ENCODE measurements around the gene POLE. TPM values are rescaled to one million over a fixed set of nuclear protein-coding genes. Genes with fewer than 3 reads are reported as not detected.

POLE gene
- total and polyA plus RNA-seq, 10 of the 15 experiments (the other 5 are each of a cell fraction or from before 2014, with no cell fraction given) = 2.3 to 103 (median 37.1) TPM

DNA sequence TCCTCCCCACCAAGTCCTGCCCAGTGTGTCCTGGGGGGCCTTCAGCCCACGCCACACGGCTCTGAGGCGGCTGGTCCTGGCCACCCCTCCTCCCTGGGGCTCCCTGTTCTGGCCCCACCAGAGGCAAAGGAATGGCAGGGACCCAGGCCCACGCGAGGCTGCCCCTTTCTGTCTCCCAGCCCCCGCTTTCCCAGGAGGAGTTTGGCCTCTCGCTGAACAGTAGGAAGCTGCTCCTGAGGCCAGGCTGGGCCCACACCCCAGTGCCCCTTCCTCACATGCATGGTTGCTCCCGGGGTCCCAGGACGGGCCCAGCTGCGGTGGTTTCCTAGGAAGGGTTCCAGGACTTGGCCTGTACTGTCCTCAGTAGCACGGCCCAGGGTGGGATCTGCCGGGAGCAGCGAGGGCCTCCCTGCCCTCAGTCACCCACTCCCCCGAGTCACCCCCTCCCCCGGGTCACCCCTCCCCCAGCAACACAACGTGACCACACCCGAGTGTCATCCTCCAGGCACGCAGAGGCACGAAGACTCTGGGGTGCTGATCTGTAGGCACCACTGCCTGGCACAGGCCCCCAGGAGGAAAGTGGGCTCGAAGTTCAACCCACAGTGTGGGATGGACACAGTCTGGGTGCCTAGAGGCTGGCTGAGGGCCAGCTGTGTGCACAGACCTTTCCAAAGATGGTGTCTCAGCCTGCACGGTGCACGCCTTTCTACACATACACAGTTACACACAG lies 109.8 kb downstream of the POLE start:
- no peaks in the 10 kb centered on the region for H3K27me3 ChIP-seq (replicated peaks in 1 of 2; ENCODE audit: control insufficient read depth in 2 of 2, insufficient read depth in 2 of 2, low read length in 1 of 2)
- H3K4me3 ChIP-seq = no peak overlapping the region
- H3K36me3 ChIP-seq (ENCODE audit: control insufficient read depth in 2 of 2, insufficient read depth in 2 of 2, low read length in 1 of 2) = peaks cover 0 to 2% of the 10 kb centered on the region in 2 experiments; a peak in 1 of 4 replicates
- no peaks in the 10 kb centered on the region for H3K79me2 ChIP-seq (ENCODE audit: control insufficient read depth, insufficient read depth, low read length)
- no peak for FAIRE-seq
- H3K9ac ChIP-seq (ENCODE audit: control insufficient read depth, insufficient read depth, low read length) = no peak overlapping the region
- no peak for ATAC-seq
- H2AFZ ChIP-seq (ENCODE audit: control insufficient read depth, low read depth, low read length) = no peak overlapping the region
- ChIA-PET SMC1A (ENCODE audit: uncharacterized antibody, unreplicated experiment) (no interaction called here), CTCF (no interaction called here), POLR2A (no interaction called here), RAD21 (ENCODE audit: unreplicated experiment) (no interaction called here)
- H3K4me2 ChIP-seq (ENCODE audit: control insufficient read depth, insufficient read depth) = no peak overlapping the region
- H3K27ac ChIP-seq (ENCODE audit: control insufficient read depth, insufficient read depth) = no peak overlapping the region
- no peaks in the 10 kb centered on the region for H4K20me1 ChIP-seq (ENCODE audit: control insufficient read depth, insufficient read depth)
- TF ChIP-seq NR2C1 (IDR thresholded peaks at IDR 0.05) (no peak), SMC3 (IDR thresholded peaks at IDR 0.05; ENCODE audit: borderline replicate concordance, low read length) (no peak), NR2C2 (IDR thresholded peaks at IDR 0.05; ENCODE audit: borderline replicate concordance, control insufficient read depth, insufficient read length, low read depth) (no peak), POLR2A (IDR thresholded peaks at IDR 0.05; ENCODE audit: low read depth, low read length) (0 out of 2 replicates have a peak, but pooled peaks have one; percentile 43), ASH2L (IDR thresholded peaks at IDR 0.05; ENCODE audit: borderline replicate concordance, low read depth) (no peak)
- in situ Hi-C loops (cut with MboI) = no loop called here
- H3K9me3 ChIP-seq (replicated peaks; ENCODE audit: control insufficient read depth, insufficient read depth, low read length) = no peaks in the 10 kb centered on the region
- intact Hi-C loops (cut with micrococcal nuclease; ENCODE audit: unreplicated experiment) = no loop called here
- BruUV-seq (replicated peaks) = no TSS peak
- no peaks in the 10 kb centered on the region for H3K4me1 ChIP-seq (ENCODE audit: control insufficient read depth, insufficient read depth, low read length)
- WGBS (ENCODE audit: insufficient coverage, insufficient replicate concordance, low lambda C conversion rate, missing lambda C conversion rate) = 78% methylated on average over 20 of the region's 22 CpGs
- no peak for DNase-seq (ENCODE audit: low read depth, low spot score)

DNA sequence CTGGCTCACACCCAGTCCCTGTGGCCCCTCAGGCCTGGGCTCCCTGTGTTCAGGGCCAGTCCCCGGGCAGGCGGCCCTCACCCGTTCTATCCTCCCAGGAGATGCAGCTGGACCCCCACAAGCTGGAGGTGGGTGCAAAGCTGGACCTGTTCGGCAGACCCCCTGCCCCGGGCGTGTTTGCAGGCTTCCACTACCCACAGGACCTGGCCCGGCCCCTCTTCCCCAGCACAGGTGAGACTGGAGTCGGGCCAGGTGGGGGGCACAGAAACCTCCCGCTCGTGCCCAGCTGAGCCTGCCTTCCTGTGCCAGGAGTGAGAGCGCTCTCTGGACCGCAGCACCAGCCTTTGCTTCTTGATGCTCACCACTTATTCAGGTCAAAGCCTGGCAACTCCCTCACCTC lies 110.4 kb downstream of the POLE start:
- WGBS (ENCODE audit: insufficient coverage, insufficient replicate concordance, low lambda C conversion rate, missing lambda C conversion rate) = 93% methylated on average over 12 of the region's 12 CpGs
- ChIA-PET POLR2A (no interaction called here), CTCF (no interaction called here), RAD21 (ENCODE audit: unreplicated experiment) (no interaction called here), SMC1A (ENCODE audit: uncharacterized antibody, unreplicated experiment) (no interaction called here)
- DNase-seq (ENCODE audit: low read depth, low spot score) (no peak), ATAC-seq (no peak), FAIRE-seq (no peak)
- Histone ChIP-seq H3K9ac (ENCODE audit: control insufficient read depth, insufficient read depth, low read length) (no peak overlapping the region), H4K20me1 (ENCODE audit: control insufficient read depth, insufficient read depth) (no peaks in the 10 kb centered on the region), H3K27me3 (replicated peaks in 1 of 2; ENCODE audit: control insufficient read depth in 2 of 2, insufficient read depth in 2 of 2, low read length in 1 of 2) (no peaks in the 10 kb centered on the region), H3K9me3 (replicated peaks; ENCODE audit: control insufficient read depth, insufficient read depth, low read length) (no peaks in the 10 kb centered on the region), H3K79me2 (ENCODE audit: control insufficient read depth, insufficient read depth, low read length) (no peaks in the 10 kb centered on the region), H3K4me3 (no peak overlapping the region), H3K4me2 (ENCODE audit: control insufficient read depth, insufficient read depth) (no peak overlapping the region), H3K36me3 (ENCODE audit: control insufficient read depth in 2 of 2, insufficient read depth in 2 of 2, low read length in 1 of 2) (peaks cover 0 to 2% of the 10 kb centered on the region in 2 experiments; a peak in 1 of 4 replicates), H3K4me1 (ENCODE audit: control insufficient read depth, insufficient read depth, low read length) (no peaks in the 10 kb centered on the region), H2AFZ (ENCODE audit: control insufficient read depth, low read depth, low read length) (no peak overlapping the region), H3K27ac (ENCODE audit: control insufficient read depth, insufficient read depth) (no peak overlapping the region)
- no peak for TF ChIP-seq ZNF274 (IDR thresholded peaks at IDR 0.05; ENCODE audit: insufficient read depth, insufficient read length)
- TF ChIP-seq, protein P1, sequence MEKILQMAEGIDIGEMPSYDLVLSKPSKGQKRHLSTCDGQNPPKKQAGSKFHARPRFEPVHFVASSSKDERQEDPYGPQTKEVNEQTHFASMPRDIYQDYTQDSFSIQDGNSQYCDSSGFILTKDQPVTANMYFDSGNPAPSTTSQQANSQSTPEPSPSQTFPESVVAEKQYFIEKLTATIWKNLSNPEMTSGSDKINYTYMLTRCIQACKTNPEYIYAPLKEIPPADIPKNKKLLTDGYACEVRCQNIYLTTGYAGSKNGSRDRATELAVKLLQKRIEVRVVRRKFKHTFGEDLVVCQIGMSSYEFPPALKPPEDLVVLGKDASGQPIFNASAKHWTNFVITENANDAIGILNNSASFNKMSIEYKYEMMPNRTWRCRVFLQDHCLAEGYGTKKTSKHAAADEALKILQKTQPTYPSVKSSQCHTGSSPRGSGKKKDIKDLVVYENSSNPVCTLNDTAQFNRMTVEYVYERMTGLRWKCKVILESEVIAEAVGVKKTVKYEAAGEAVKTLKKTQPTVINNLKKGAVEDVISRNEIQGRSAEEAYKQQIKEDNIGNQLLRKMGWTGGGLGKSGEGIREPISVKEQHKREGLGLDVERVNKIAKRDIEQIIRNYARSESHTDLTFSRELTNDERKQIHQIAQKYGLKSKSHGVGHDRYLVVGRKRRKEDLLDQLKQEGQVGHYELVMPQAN (conservative IDR thresholded peaks at IDR 0.05) = no peak
- no peak for TF ChIP-seq RAD51 (IDR thresholded peaks at IDR 0.05)
- no peak for TF ChIP-seq LARP7 (IDR thresholded peaks at IDR 0.05)
- TF ChIP-seq HDGF (IDR thresholded peaks at IDR 0.05) = no peak
- no peak for TF ChIP-seq TBL1XR1 (IDR thresholded peaks at IDR 0.05; ENCODE audit: low read depth, low read length)
- TF ChIP-seq PAX5 (IDR thresholded peaks at IDR 0.05; ENCODE audit: borderline replicate concordance, low read depth, low read length) = no peak
- TF ChIP-seq RBBP5 (conservative IDR thresholded peaks at IDR 0.05) = no peak
- no peak for TF ChIP-seq ASH2L (IDR thresholded peaks at IDR 0.05; ENCODE audit: borderline replicate concordance, low read depth)
- no peak for TF ChIP-seq ZNF24 (IDR thresholded peaks at IDR 0.05)
- TF ChIP-seq, protein P2, sequence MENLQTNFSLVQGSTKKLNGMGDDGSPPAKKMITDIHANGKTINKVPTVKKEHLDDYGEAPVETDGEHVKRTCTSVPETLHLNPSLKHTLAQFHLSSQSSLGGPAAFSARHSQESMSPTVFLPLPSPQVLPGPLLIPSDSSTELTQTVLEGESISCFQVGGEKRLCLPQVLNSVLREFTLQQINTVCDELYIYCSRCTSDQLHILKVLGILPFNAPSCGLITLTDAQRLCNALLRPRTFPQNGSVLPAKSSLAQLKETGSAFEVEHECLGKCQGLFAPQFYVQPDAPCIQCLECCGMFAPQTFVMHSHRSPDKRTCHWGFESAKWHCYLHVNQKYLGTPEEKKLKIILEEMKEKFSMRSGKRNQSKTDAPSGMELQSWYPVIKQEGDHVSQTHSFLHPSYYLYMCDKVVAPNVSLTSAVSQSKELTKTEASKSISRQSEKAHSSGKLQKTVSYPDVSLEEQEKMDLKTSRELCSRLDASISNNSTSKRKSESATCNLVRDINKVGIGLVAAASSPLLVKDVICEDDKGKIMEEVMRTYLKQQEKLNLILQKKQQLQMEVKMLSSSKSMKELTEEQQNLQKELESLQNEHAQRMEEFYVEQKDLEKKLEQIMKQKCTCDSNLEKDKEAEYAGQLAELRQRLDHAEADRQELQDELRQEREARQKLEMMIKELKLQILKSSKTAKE (IDR thresholded peaks at IDR 0.05; ENCODE audit: low read depth, poor library complexity, severe bottlenecking) = no peak
- no TSS peak for BruUV-seq (replicated peaks)
- in situ Hi-C loops (cut with MboI) = no loop called here
- intact Hi-C loops (cut with micrococcal nuclease; ENCODE audit: unreplicated experiment) = no loop called here

Data from GM12878 (cell line).